Measurements from ENCODE around the gene POLR1A.

POLR1A gene

GRCh38 chr2:86017901-86018896 is 87.5 kb downstream of the POLR1A start:
- no peak for TF ChIP-seq CTCF (IDR thresholded peaks at IDR 0.05; ENCODE audit: insufficient read depth, low read depth, low read length, missing control alignments)
- DNase-seq (ENCODE audit: low read depth): peak; percentile 60
- H3K4me3 ChIP-seq (ENCODE audit: low read depth, low read length): no peak overlapping the region

GRCh38 chr2:86016581-86016980 is 89.1 kb downstream of the POLR1A start:
- H3K4me3 ChIP-seq (ENCODE audit: low read depth, low read length): no peak overlapping the region
- no peak for DNase-seq (ENCODE audit: low read depth)
- TF ChIP-seq CTCF (IDR thresholded peaks at IDR 0.05; ENCODE audit: insufficient read depth, low read depth, low read length, missing control alignments): no peak

- no peak for DNase-seq (ENCODE audit: low read depth)
- no peak overlapping the region for H3K4me3 ChIP-seq (ENCODE audit: low read depth, low read length)
- TF ChIP-seq CTCF (IDR thresholded peaks at IDR 0.05; ENCODE audit: insufficient read depth, low read depth, low read length, missing control alignments): no peak
Measured at GRCh38 chr2:86015699-86016098, 90.0 kb downstream of the POLR1A start.

GRCh38 chr2:86015006-86015405 is 90.7 kb downstream of the POLR1A start:
- DNase-seq (ENCODE audit: low read depth): no peak
- TF ChIP-seq CTCF (IDR thresholded peaks at IDR 0.05; ENCODE audit: insufficient read depth, low read depth, low read length, missing control alignments): no peak
- H3K4me3 ChIP-seq (ENCODE audit: low read depth, low read length): no peak overlapping the region

- no peak for DNase-seq (ENCODE audit: low read depth)
- H3K4me3 ChIP-seq (ENCODE audit: low read depth, low read length): no peak overlapping the region
- no peak for TF ChIP-seq CTCF (IDR thresholded peaks at IDR 0.05; ENCODE audit: insufficient read depth, low read depth, low read length, missing control alignments)
Measured at GRCh38 chr2:86014493-86014892, 91.2 kb downstream of the POLR1A start.

GRCh38 chr2:86012007-86012712 is 93.5 kb downstream of the POLR1A start:
- TF ChIP-seq CTCF (IDR thresholded peaks at IDR 0.05; ENCODE audit: insufficient read depth, low read depth, low read length, missing control alignments): no peak
- no peak for DNase-seq (ENCODE audit: low read depth)
- no peak overlapping the region for H3K4me3 ChIP-seq (ENCODE audit: low read depth, low read length)
